H9 (cell line): ENCODE measurements around the gene PC. TPM values are rescaled to one million over a fixed set of nuclear protein-coding genes. Genes with fewer than 3 reads are reported as not detected.

ENCODE experiments used
- DNase-seq: peaks from one replicate; pipeline ENCODE4 v3.0.0-alpha.2; 2017
- H2AFZ ChIP-seq: one replicate; pipeline ENCODE4 v1.6.1; 2013; ENCODE audit warnings: mild to moderate bottlenecking, low read length, control low read depth, moderate library complexity
- H2AK5ac ChIP-seq: 2 replicates; pipeline ENCODE4 v1.6.1; 2013; ENCODE audit warnings: low read length, control low read depth, mixed read lengths; ENCODE audit not compliant: insufficient read length
- H2BK120ac ChIP-seq: one replicate; pipeline ENCODE4 v1.6.1; 2013; ENCODE audit warnings: low read depth, mild to moderate bottlenecking, low read length, control low read depth, inconsistent platforms; ENCODE audit not compliant: poor library complexity, severe bottlenecking
- H2BK12ac ChIP-seq: 2 replicates; pipeline ENCODE4 v1.6.1; 2013; ENCODE audit warnings: low read length, control low read depth, mixed read lengths, low read depth; ENCODE audit not compliant: insufficient read length
- H2BK15ac ChIP-seq: 2 replicates; pipeline ENCODE4 v1.6.1; 2013; ENCODE audit warnings: low read depth, low read length, control low read depth
- H2BK20ac ChIP-seq: one replicate; pipeline ENCODE4 v1.6.1; 2013; ENCODE audit warnings: low read depth, mild to moderate bottlenecking, low read length, control low read depth, inconsistent platforms; ENCODE audit not compliant: poor library complexity, severe bottlenecking
- H2BK5ac ChIP-seq: 2 replicates; pipeline ENCODE4 v1.6.1; 2013; ENCODE audit warnings: low read length, control low read depth, mixed read lengths; ENCODE audit not compliant: insufficient read length
- H3K14ac ChIP-seq: 2 replicates; pipeline ENCODE4 v1.6.1; 2013; ENCODE audit warnings: low read length, control low read depth; ENCODE audit not compliant: insufficient read depth
- H3K18ac ChIP-seq: 2 replicates; pipeline ENCODE4 v1.6.1; 2013; ENCODE audit warnings: low read depth, mild to moderate bottlenecking, mixed read lengths, low read length, control low read depth; ENCODE audit not compliant: insufficient read length
- H3K23ac ChIP-seq: 2 replicates; pipeline ENCODE4 v1.6.1; 2013; ENCODE audit warnings: low read length, control low read depth, mixed read lengths, low read depth; ENCODE audit not compliant: insufficient read length
- H3K23me2 ChIP-seq: 2 replicates; pipeline ENCODE4 v1.6.1; 2013; ENCODE audit warnings: low read depth, mild to moderate bottlenecking, mixed read lengths, low read length, control low read depth; ENCODE audit not compliant: insufficient read length, poor library complexity, severe bottlenecking
- H3K27ac ChIP-seq: 2 replicates; pipeline ENCODE4 v1.5.1; 2013; ENCODE audit warnings: low read length, control low read depth, mixed read lengths, low read depth; ENCODE audit not compliant: insufficient read length
- H3K27me3 ChIP-seq: 2 replicates; pipeline ENCODE4 v1.6.1; 2013; ENCODE audit warnings: low read length, control low read depth, inconsistent platforms; ENCODE audit not compliant: insufficient read depth
- H3K4ac ChIP-seq: 2 replicates; pipeline ENCODE4 v1.6.1; 2013; ENCODE audit warnings: low read depth, mild to moderate bottlenecking, control low read depth, inconsistent platforms, low read length, moderate library complexity
- H3K4me1 ChIP-seq: 2 replicates; pipeline ENCODE4 v1.6.1; 2013; ENCODE audit warnings: low read length, control low read depth, inconsistent platforms; ENCODE audit not compliant: insufficient read depth
- H3K4me2 ChIP-seq: 2 replicates; pipeline ENCODE4 v1.6.1; 2013; ENCODE audit warnings: low read length, control low read depth, mixed read lengths; ENCODE audit not compliant: insufficient read length, insufficient read depth
- H3K56ac ChIP-seq: 2 replicates; pipeline ENCODE4 v1.6.1; 2013; ENCODE audit warnings: low read depth, mild to moderate bottlenecking, mixed read lengths, low read length, control low read depth; ENCODE audit not compliant: insufficient read length
- H3K79me1 ChIP-seq: 2 replicates; pipeline ENCODE4 v1.6.1; 2013; ENCODE audit warnings: low read depth, mild to moderate bottlenecking, moderate library complexity, low read length, control low read depth, inconsistent platforms; ENCODE audit not compliant: insufficient read depth, poor library complexity, severe bottlenecking
- H3K79me2 ChIP-seq: 2 replicates; pipeline ENCODE4 v1.6.1; 2013; ENCODE audit warnings: low read length, control low read depth, inconsistent platforms; ENCODE audit not compliant: insufficient read depth
- H3K9ac ChIP-seq: 2 replicates; pipeline ENCODE4 v1.6.1; 2013; ENCODE audit warnings: low read length, control low read depth, mixed read lengths; ENCODE audit not compliant: insufficient read length; ENCODE audit errors: extremely low read depth
- H3K9me3 ChIP-seq: one replicate; pipeline ENCODE4 v1.6.1; 2013; ENCODE audit warnings: low read depth, low read length, inconsistent platforms; ENCODE audit not compliant: control insufficient read depth
- H3T11ph ChIP-seq: one replicate; pipeline ENCODE4 v1.6.1; 2013; ENCODE audit warnings: mild to moderate bottlenecking, low read length, control low read depth, inconsistent platforms
- H4K20me1 ChIP-seq: one replicate; pipeline ENCODE4 v1.6.1; 2013; ENCODE audit not compliant: control insufficient read depth, insufficient read length, insufficient read depth
- H4K5ac ChIP-seq: 2 replicates; pipeline ENCODE4 v1.6.1; 2013; ENCODE audit warnings: low read depth, mild to moderate bottlenecking, mixed read lengths, low read length, control low read depth; ENCODE audit not compliant: insufficient read length
- H4K8ac ChIP-seq: replicated peaks from 2 replicates; pipeline ENCODE4 v1.6.1; 2013; ENCODE audit warnings: low read length, control low read depth, mixed read lengths, low read depth; ENCODE audit not compliant: insufficient read length
- H4K91ac ChIP-seq: 2 replicates; pipeline ENCODE4 v1.6.1; 2013; ENCODE audit warnings: low read depth, mild to moderate bottlenecking, moderate library complexity, mixed read lengths, low read length, control low read depth; ENCODE audit not compliant: insufficient read length
- H3K27ac Mint-ChIP-seq, 3 experiments: 2 replicates in 2 of 3; 3 replicates in 1 of 3; pipeline ENCODE4 v1.8.0; 2020 to 2021; ENCODE audit warnings: mixed read lengths in 3 of 3, mild to moderate bottlenecking in 1 of 3, moderate library complexity in 1 of 3
- H3K27me3 Mint-ChIP-seq: 2 replicates; pipeline ENCODE4 v1.8.0; 2021; ENCODE audit warnings: low read depth, mild to moderate bottlenecking, moderate library complexity, mixed read lengths
- H3K36me3 Mint-ChIP-seq, 3 experiments: 2 replicates in 2 of 3; 3 replicates in 1 of 3; pipeline ENCODE4 v1.8.0; 2020 to 2021; ENCODE audit warnings: low read depth in 3 of 3, mixed read lengths in 3 of 3; ENCODE audit not compliant: insufficient read depth in 1 of 3
- H3K4me1 Mint-ChIP-seq, 2 experiments: 2 replicates each; pipeline ENCODE4 v1.8.0; 2020; ENCODE audit warnings: mixed read lengths in 2 of 2
- H3K4me3 Mint-ChIP-seq, 2 experiments: 2 replicates in 1 of 2; 3 replicates in 1 of 2; pipeline ENCODE4 v1.8.0; 2020 to 2021; ENCODE audit warnings: mild to moderate bottlenecking in 2 of 2, mixed read lengths in 2 of 2, moderate library complexity in 1 of 2
- H3K9me3 Mint-ChIP-seq, 2 experiments: 2 replicates in 1 of 2; 3 replicates in 1 of 2; pipeline ENCODE4 v1.8.0; 2020; ENCODE audit warnings: mild to moderate bottlenecking in 2 of 2, mixed read lengths in 2 of 2, moderate library complexity in 1 of 2
- CTCF ChIP-seq: fragments of 200-600 bp; sonication (generic); conservative IDR thresholded peaks from 3 replicates; pipeline ENCODE4 v1.8.0; 2021; ENCODE audit warnings: antibody characterized with exemption, mild to moderate bottlenecking
- WGBS: extraction: QIAGEN DNeasy Blood & Tissue Kit; methylation state at CpG from one replicate; pipeline ENCODE4 v1.1.7; 2013; ENCODE audit warnings: missing lambda C conversion rate, low lambda C conversion rate, mixed read lengths; ENCODE audit not compliant: insufficient read length; ENCODE audit errors: extremely low coverage; 5-methylcytosine and 5-hydroxymethylcytosine counted together
- total RNA-seq: library from RNA; stranded (reverse); gene quantifications from 2 replicates; pipeline ENCODE4 v1.2.1, GENCODE V29; 2021

PC gene
- total RNA-seq, 1 experiment from 2014 or later: 32.6 TPM

GRCh38 chr11:66843776-66844495 lies 114.2 kb downstream of the PC start:
- Mint-ChIP-seq H3K4me1 (peaks cover 14 to 16% of the 10 kb centered on the region in 2 experiments), H3K27me3 (peaks cover 2% of the 10 kb centered on the region; the same call in 1 of the 2 replicates), H3K36me3 (peaks cover 13 to 60% (median 42%) of the 10 kb centered on the region in 3 experiments), H3K27ac (peak overlapping the region; percentile 20 to 91 (median 88); a peak in 6 of 7 replicates), H3K9me3 (no peaks in the 10 kb centered on the region), H3K4me3 (peak overlapping the region; percentile 90 to 91)
- Histone ChIP-seq H3K27ac (no peak overlapping the region), H2BK5ac (no peak overlapping the region), H2BK12ac (no peak overlapping the region), H3K9me3 (no peaks in the 10 kb centered on the region), H2AK5ac (no peak overlapping the region), H2AFZ (no peak overlapping the region), H3K9ac (peak overlapping the region; percentile 86), H4K5ac (no peak overlapping the region), H3K4me1 (no peaks in the 10 kb centered on the region), H3K79me2 (peaks cover 10% of the 10 kb centered on the region; the same call in 1 of the 2 replicates), H3K27me3 (no peaks in the 10 kb centered on the region), H4K91ac (no peak overlapping the region), H3K14ac (peak overlapping the region; percentile 93; the same call in 1 of the 2 replicates), H3K18ac (peak overlapping the region; percentile 69), H3T11ph (no peak overlapping the region), H2BK120ac (no peak overlapping the region), H3K4me2 (peak overlapping the region; percentile 56), H4K8ac (no peak overlapping the region), H2BK20ac (no peak overlapping the region), H2BK15ac (no peak overlapping the region), H4K20me1 (no peaks in the 10 kb centered on the region), H3K4ac (no peak overlapping the region), H3K23me2 (peaks cover 5% of the 10 kb centered on the region), H3K56ac (no peak overlapping the region), H3K23ac (no peak overlapping the region), H3K79me1 (peaks cover 7% of the 10 kb centered on the region)
- DNase-seq: no peak
- TF ChIP-seq CTCF: no peak
- no CpG with 5 or more reads among the region's 16 CpGs for WGBS
